Panc1 (cell line): ENCODE results near the gene KIAA1755. TPM values are rescaled to one million over a fixed set of nuclear protein-coding genes. Genes with fewer than 3 reads are reported as not detected.

Experiments
- ATAC-seq: fragments of 200-7000 bp; cut with Tn5 transposase; 2 replicates; pipeline ENCODE4 v1.9.1; 2020; ENCODE audit warnings: mild to moderate bottlenecking, moderate library complexity
- BruUV-seq: library from RNA; stranded (reverse); fragments of 400-500 nt; replicated peaks from 2 replicates; lab custom pipeline; 2021; lab: Mats Ljungman, UMichigan
- CTCF ChIA-PET: fragments of 300-600 bp; sonication (Branson Sonifier 250); formaldehyde crosslinking; loops from one replicate; lab custom pipeline; 2022; ENCODE audit warnings: antibody characterized with exemption; lab: Charles Lee
- POLR2A ChIA-PET: fragments of 300-600 bp; sonication (Branson Sonifier 250); formaldehyde crosslinking; loops from one replicate; lab custom pipeline; 2022; ENCODE audit warnings: antibody characterized with exemption; lab: Charles Lee
- DNase-seq: peaks from one replicate; pipeline ENCODE4 v3.0.0-alpha.2; 2010; ENCODE audit warnings: low read depth, low spot score
- H3K27ac ChIP-seq: 2 replicates; pipeline ENCODE4 v1.5.1; 2011; ENCODE audit warnings: mild to moderate bottlenecking, low read length, inconsistent platforms
- H3K27me3 ChIP-seq: fragments of 200-500 bp; sonication (Bioruptor generic); 2 replicates; pipeline ENCODE4 v1.6.0; 2014; ENCODE audit warnings: low read length, inconsistent platforms; ENCODE audit not compliant: control insufficient read depth, insufficient read depth
- H3K36me3 ChIP-seq: fragments of 200-500 bp; sonication (Bioruptor generic); 2 replicates; pipeline ENCODE4 v1.5.1; 2014; ENCODE audit warnings: inconsistent platforms, mild to moderate bottlenecking, low read length, moderate library complexity; ENCODE audit not compliant: control insufficient read depth, insufficient read depth
- H3K4me1 ChIP-seq: 2 replicates; pipeline ENCODE4 v1.5.1; 2011; ENCODE audit warnings: inconsistent platforms, mild to moderate bottlenecking, low read length, moderate library complexity; ENCODE audit not compliant: control insufficient read depth, insufficient read depth
- H3K4me3 ChIP-seq, 2 experiments: 2 replicates each; pipeline ENCODE4 v1.5.1; 2011 to 2012; ENCODE audit warnings: low read depth in 2 of 2, low read length in 2 of 2, mild to moderate bottlenecking in 2 of 2, inconsistent platforms in 1 of 2, moderate library complexity in 1 of 2
- H3K9me3 ChIP-seq: fragments of 200-500 bp; sonication (Bioruptor generic); 2 replicates; pipeline ENCODE4 v1.5.1; 2014; ENCODE audit warnings: low read depth, mild to moderate bottlenecking, inconsistent platforms, low read length, moderate library complexity; ENCODE audit not compliant: control insufficient read depth, insufficient read depth
- POLR2AphosphoS5 ChIP-seq: IDR thresholded peaks from 2 replicates; pipeline ENCODE4 v1.6.1; 2012; ENCODE audit warnings: mild to moderate bottlenecking, low read depth, low read length, moderate library complexity
- SIN3A ChIP-seq: IDR thresholded peaks from 2 replicates; pipeline ENCODE4 v1.6.1; 2012; ENCODE audit warnings: low read depth, mild to moderate bottlenecking, low read length, moderate library complexity, borderline replicate concordance; ENCODE audit not compliant: insufficient read depth
- TCF7L2 ChIP-seq: IDR thresholded peaks from 2 replicates; pipeline ENCODE4 v1.6.1; 2011; ENCODE audit warnings: mild to moderate bottlenecking, low read depth, low read length, inconsistent platforms
- in situ Hi-C: cut with HindIII; loops from 2 replicates; pipeline ENCODE4 v1.10.0; 2016; ENCODE audit warnings: low sequenced_read_pairs, low pct_unique_long_range_greater_than_20kb
- intact Hi-C: fragments of 100-400 bp; cut with micrococcal nuclease; formaldehyde crosslinking; loops from one replicate; pipeline ENCODE4 v1.10.0; 2022; ENCODE audit not compliant: unreplicated experiment
- total RNA-seq: library from RNA; stranded (reverse); gene quantifications from one replicate; pipeline ENCODE4 v1.2.1, GENCODE V29; 2021; ENCODE audit not compliant: unreplicated experiment
- TF ChIP-seq, protein P1 (sequence below), 2 experiments: IDR thresholded peaks; 2 replicates each; pipeline ENCODE4 v1.6.1; 2011 to 2012; ENCODE audit warnings: low read depth in 2 of 2, control low read depth in 1 of 2, low read length in 1 of 2, mild to moderate bottlenecking in 1 of 2, moderate library complexity in 1 of 2; ENCODE audit not compliant: insufficient read depth in 1 of 2
- TF ChIP-seq, protein P2 (sequence below): fragments of 450-650 bp; IDR thresholded peaks from 2 replicates; pipeline ENCODE4 v1.5.1; 2017; ENCODE audit warnings: mild to moderate bottlenecking

Gene KIAA1755
- total RNA-seq, 1 experiment from 2014 or later: 0.08 TPM

DNA sequence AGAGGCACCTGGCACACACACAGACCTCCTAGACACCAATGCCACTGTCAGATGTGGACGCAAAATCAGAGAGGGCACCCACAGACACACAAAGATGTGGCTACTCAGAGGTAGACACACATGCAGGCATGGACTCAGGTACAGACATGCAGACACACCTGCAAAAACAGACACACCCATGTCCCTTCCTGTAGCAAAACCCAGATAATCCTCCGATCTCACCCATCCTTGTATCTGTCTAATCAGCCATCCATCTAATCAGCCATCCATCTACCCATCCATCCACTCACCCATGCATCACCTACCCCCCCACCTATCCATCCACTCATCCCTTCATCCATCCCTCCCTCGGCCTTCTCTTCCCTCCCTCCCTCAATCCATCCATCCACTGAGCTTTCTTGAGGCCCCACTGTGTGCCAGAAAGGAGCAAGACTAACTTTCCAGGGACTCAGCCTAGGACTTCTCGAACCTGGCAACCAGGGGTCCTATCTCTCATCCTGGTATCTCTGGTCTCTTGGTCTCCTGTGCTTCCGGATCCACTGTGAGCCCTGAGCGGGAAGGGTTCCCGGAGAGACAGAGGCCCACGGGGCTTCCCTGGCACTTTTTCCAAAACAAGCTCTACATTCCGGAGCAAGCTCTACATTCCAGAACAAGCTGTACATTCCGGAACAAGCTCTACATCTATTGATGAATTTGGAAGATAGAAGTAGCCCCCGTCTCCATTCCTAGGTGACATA is 94.4 kb downstream of the KIAA1755 start:
- H3K4me3 ChIP-seq: no peak overlapping the region
- peaks cover 14% of the 10 kb centered on the region for H3K4me1 ChIP-seq
- BruUV-seq: no TSS peak
- ChIA-PET POLR2A (interaction anchor here (0.6 to 0.7 kb wide), 2 partner anchors 57 to 138 kb away, joined by 4 to 9 read pairs; no protein-coding TSS in a partner anchor), CTCF (interaction anchor here (0.6 kb wide), 1 partner anchor 33 kb away, joined by 3 read pairs; no protein-coding TSS in a partner anchor)
- no peaks in the 10 kb centered on the region for H3K27me3 ChIP-seq
- intact Hi-C loops (loop anchor here (5.0 kb wide), 1 partner anchor 94 kb away; no protein-coding TSS in a partner anchor), in situ Hi-C loops (no loop called here)
- no peaks in the 10 kb centered on the region for H3K9me3 ChIP-seq
- DNase-seq: no peak
- no peaks in the 10 kb centered on the region for H3K36me3 ChIP-seq
- ATAC-seq: no peak
- peak overlapping the region; percentile 6; the same call in 1 of the 2 replicates for H3K27ac ChIP-seq
- TF ChIP-seq SIN3A: no peak
- no peak for TF ChIP-seq TCF7L2
- TF ChIP-seq, protein P1, sequence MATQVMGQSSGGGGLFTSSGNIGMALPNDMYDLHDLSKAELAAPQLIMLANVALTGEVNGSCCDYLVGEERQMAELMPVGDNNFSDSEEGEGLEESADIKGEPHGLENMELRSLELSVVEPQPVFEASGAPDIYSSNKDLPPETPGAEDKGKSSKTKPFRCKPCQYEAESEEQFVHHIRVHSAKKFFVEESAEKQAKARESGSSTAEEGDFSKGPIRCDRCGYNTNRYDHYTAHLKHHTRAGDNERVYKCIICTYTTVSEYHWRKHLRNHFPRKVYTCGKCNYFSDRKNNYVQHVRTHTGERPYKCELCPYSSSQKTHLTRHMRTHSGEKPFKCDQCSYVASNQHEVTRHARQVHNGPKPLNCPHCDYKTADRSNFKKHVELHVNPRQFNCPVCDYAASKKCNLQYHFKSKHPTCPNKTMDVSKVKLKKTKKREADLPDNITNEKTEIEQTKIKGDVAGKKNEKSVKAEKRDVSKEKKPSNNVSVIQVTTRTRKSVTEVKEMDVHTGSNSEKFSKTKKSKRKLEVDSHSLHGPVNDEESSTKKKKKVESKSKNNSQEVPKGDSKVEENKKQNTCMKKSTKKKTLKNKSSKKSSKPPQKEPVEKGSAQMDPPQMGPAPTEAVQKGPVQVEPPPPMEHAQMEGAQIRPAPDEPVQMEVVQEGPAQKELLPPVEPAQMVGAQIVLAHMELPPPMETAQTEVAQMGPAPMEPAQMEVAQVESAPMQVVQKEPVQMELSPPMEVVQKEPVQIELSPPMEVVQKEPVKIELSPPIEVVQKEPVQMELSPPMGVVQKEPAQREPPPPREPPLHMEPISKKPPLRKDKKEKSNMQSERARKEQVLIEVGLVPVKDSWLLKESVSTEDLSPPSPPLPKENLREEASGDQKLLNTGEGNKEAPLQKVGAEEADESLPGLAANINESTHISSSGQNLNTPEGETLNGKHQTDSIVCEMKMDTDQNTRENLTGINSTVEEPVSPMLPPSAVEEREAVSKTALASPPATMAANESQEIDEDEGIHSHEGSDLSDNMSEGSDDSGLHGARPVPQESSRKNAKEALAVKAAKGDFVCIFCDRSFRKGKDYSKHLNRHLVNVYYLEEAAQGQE (IDR thresholded peaks at IDR 0.05; ENCODE audit: insufficient read depth in 1 of 2, low read depth in 2 of 2, low read length in 1 of 2): no peak
- TF ChIP-seq, protein P2, sequence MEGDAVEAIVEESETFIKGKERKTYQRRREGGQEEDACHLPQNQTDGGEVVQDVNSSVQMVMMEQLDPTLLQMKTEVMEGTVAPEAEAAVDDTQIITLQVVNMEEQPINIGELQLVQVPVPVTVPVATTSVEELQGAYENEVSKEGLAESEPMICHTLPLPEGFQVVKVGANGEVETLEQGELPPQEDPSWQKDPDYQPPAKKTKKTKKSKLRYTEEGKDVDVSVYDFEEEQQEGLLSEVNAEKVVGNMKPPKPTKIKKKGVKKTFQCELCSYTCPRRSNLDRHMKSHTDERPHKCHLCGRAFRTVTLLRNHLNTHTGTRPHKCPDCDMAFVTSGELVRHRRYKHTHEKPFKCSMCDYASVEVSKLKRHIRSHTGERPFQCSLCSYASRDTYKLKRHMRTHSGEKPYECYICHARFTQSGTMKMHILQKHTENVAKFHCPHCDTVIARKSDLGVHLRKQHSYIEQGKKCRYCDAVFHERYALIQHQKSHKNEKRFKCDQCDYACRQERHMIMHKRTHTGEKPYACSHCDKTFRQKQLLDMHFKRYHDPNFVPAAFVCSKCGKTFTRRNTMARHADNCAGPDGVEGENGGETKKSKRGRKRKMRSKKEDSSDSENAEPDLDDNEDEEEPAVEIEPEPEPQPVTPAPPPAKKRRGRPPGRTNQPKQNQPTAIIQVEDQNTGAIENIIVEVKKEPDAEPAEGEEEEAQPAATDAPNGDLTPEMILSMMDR: no peak
- no peak for TF ChIP-seq POLR2AphosphoS5

DNA sequence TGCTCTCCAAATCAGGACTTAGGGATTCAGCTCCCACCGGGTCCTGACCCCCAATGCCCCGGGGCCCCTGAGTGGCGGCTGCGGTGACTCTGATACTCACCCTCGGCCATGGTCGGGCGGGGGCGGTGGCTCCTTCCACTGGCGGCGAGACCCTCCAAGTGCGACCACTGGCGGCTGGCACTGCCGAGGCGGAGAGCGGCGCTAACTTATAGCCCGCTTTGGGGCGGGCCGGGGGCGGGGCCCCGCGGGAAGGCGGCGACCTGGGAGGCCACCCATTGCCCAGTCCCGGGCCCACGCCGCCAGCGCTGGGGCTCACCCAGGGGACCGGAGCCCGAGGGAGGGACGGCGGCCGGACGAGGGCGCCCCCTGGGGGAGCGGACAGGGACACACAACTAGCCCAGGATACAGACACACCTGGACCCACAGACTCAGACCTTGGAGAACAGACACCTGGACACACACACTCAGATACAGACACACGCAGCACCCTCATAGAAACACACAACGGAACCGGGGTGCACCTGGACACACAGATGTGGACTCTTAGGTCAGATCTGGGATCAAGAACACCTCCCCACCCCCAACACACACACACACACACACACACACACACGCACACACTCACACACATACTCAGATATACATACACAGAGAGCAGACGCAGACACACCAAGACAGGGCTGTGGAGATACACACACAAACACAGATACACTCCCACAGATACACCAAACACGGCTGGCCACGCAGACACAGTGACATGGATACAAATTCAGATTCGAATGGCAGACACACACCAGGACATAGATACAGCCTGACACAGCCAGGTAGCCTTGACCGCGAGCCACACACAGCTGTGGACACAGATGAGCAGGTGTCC is 95.2 kb downstream of the KIAA1755 start, which contains the start of gene TGM2:
Gene TGM2 (minus strand): TSS at position 182 of the 877 bp plus-strand sequence. CDS start 72 bp downstream, at position 110.
- in situ Hi-C loops (no loop called here), intact Hi-C loops (loop anchor here (5.0 kb wide), 1 partner anchor 93 kb away; no protein-coding TSS in a partner anchor)
- no TSS peak for BruUV-seq
- H3K36me3 ChIP-seq: no peaks in the 10 kb centered on the region
- H3K27ac ChIP-seq: peak within 1 kb of the TSS; percentile 48; the same call in 1 of the 2 replicates
- peak; percentile 94 for ATAC-seq
- no peaks in the 10 kb centered on the region for H3K9me3 ChIP-seq
- CTCF ChIA-PET: interaction anchor here (1.9 kb wide), 1 partner anchor 92 kb away, joined by 7 read pairs; no protein-coding TSS in a partner anchor
- POLR2A ChIA-PET: no interaction called here
- H3K4me1 ChIP-seq: peaks cover 14% of the 10 kb centered on the region
- TF ChIP-seq, protein P2: peak; percentile 96
- TF ChIP-seq SIN3A (no peak), TCF7L2 (no peak), POLR2AphosphoS5 (no peak)
- TF ChIP-seq, protein P1 (IDR thresholded peaks at IDR 0.05; ENCODE audit: insufficient read depth in 1 of 2, low read depth in 2 of 2, low read length in 1 of 2): no peak
- no peaks in the 10 kb centered on the region for H3K27me3 ChIP-seq
- H3K4me3 ChIP-seq: peak within 1 kb of the TSS; percentile 48 to 78
- DNase-seq: peak; percentile 52
